Measurements from ENCODE around the gene SAMMSON.

Gene SAMMSON

GRCh38 chr3:69970827-69971226, 28.7 kb upstream of the SAMMSON start:
- TF ChIP-seq, protein P1, sequence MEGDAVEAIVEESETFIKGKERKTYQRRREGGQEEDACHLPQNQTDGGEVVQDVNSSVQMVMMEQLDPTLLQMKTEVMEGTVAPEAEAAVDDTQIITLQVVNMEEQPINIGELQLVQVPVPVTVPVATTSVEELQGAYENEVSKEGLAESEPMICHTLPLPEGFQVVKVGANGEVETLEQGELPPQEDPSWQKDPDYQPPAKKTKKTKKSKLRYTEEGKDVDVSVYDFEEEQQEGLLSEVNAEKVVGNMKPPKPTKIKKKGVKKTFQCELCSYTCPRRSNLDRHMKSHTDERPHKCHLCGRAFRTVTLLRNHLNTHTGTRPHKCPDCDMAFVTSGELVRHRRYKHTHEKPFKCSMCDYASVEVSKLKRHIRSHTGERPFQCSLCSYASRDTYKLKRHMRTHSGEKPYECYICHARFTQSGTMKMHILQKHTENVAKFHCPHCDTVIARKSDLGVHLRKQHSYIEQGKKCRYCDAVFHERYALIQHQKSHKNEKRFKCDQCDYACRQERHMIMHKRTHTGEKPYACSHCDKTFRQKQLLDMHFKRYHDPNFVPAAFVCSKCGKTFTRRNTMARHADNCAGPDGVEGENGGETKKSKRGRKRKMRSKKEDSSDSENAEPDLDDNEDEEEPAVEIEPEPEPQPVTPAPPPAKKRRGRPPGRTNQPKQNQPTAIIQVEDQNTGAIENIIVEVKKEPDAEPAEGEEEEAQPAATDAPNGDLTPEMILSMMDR (IDR thresholded peaks at IDR 0.05; ENCODE audit: borderline replicate concordance, control extremely low read depth, extremely low read depth, insufficient read depth, missing control alignments) = no peak
- in situ Hi-C loops (cut with MboI; ENCODE audit: low sequenced_read_pairs, unreplicated experiment) = no loop called here
- no peak for DNase-seq (ENCODE audit: low spot score)

DNA sequence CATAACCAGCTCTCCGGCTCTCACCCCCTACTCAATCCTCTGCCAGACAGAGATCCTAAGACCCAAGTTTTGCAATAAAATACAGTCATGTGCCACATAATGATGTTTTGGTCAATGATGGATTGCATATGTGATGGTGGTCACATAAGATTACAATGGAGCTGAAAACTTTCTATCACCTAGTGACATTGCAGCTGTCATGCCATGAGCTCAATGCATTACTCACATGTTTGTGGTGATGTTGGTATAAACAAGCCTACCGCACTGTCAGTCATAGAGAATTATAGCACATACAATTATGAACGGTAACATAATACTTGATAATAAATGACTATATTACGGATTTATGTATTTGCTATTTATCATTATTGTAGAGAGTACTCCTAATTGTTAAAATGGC, 26.9 kb upstream of the SAMMSON start:
- TF ChIP-seq, protein P1 (IDR thresholded peaks at IDR 0.05; ENCODE audit: borderline replicate concordance, control extremely low read depth, extremely low read depth, insufficient read depth, missing control alignments) = no peak
- in situ Hi-C loops (cut with MboI; ENCODE audit: low sequenced_read_pairs, unreplicated experiment) = no loop called here
- DNase-seq (ENCODE audit: low spot score) = no peak

- in situ Hi-C loops (cut with MboI; ENCODE audit: low sequenced_read_pairs, unreplicated experiment) = no loop called here
- DNase-seq (ENCODE audit: low spot score) = no peak
- TF ChIP-seq, protein P1 (IDR thresholded peaks at IDR 0.05; ENCODE audit: borderline replicate concordance, control extremely low read depth, extremely low read depth, insufficient read depth, missing control alignments) = no peak
These were observed 23.5 kb upstream of the SAMMSON start for GRCh38 chr3:69976021-69976420.

DNA sequence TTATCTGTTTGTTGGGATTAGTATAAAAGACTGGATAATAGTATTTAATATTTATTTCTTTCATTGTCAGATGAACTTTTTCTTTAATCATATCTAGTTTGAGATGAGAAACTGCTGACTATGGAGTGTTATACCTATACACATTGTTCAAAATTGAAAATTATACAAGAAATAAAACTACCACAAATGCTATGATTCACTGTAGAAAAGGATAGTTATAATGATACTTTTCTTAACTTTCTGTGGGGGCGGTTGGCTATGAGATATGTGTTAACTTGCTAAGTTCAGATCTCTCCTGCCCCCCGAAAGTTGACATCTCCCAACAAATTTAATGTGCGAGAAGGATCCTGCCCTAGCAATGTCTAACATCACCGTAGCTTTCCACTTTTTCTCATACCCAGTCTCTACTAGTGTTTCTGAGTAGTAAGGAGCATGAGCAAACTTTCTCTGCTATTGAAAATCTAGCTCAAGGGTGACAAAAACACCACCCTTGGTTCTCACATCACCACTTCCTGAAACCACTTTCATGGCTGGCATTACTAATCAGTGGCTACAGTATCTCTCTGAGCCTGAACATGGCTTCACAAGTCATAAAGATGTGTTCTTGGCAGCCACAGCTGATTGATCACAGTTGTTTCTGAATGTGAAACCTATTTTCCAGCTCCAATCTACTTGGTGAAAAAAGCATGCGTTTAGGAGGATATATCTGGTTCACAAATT, 15.8 kb upstream of the SAMMSON start:
- no peak for DNase-seq (ENCODE audit: low spot score)
- in situ Hi-C loops (cut with MboI; ENCODE audit: low sequenced_read_pairs, unreplicated experiment) = no loop called here
- TF ChIP-seq, protein P1 (IDR thresholded peaks at IDR 0.05; ENCODE audit: borderline replicate concordance, control extremely low read depth, extremely low read depth, insufficient read depth, missing control alignments) = no peak

DNA sequence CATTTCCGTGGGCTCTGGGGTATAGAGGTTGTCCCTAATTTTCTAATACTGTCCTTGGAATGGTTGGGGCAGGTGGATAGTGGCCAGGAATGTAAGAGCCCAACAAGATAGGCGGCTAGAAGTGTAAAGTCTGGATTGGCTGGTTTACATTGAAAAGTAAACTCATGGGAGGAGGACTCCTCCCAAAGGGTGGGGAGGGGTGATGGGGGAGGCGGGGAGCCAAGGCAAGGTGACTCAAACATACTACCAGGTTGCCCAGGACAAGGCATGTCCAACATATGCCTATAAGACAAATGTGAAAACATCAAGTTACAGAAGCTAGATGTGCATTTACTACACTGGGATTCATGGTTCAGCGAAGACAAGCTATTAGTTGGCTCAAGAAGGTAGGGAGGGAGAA, 14.3 kb upstream of the SAMMSON start:
- TF ChIP-seq, protein P1 (IDR thresholded peaks at IDR 0.05; ENCODE audit: borderline replicate concordance, control extremely low read depth, extremely low read depth, insufficient read depth, missing control alignments) = no peak
- in situ Hi-C loops (cut with MboI; ENCODE audit: low sequenced_read_pairs, unreplicated experiment) = no loop called here
- no peak for DNase-seq (ENCODE audit: low spot score)

DNA sequence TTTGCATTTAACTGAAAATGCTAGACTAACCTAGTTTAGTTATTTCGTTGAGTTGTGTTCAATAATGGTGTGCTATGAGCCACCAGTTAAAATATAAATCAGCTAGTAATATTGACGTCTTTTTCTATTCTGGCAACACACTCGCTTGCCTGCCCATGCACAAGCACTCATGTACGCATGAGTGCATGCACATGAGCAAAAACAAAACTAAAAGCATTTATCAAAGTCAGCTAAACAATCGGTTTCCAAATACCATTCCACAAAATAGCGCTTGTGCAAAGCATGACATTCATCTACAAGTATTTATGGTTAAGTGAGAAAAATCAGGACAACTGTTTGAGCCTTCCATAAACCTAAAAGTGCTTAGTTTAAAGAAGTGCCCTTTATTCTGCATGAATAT, 13.1 kb upstream of the SAMMSON start:
- in situ Hi-C loops (cut with MboI; ENCODE audit: low sequenced_read_pairs, unreplicated experiment) = no loop called here
- no peak for DNase-seq (ENCODE audit: low spot score)
- TF ChIP-seq, protein P1 (IDR thresholded peaks at IDR 0.05; ENCODE audit: borderline replicate concordance, control extremely low read depth, extremely low read depth, insufficient read depth, missing control alignments) = no peak
